HEK293 (cell line): ENCODE results near the gene VOPP1.

Experiments
- CTCF ChIA-PET: fragments of 350-600 bp; formaldehyde crosslinking; extraction: SDS; loops from one replicate; lab custom pipeline; 2021; ENCODE audit warnings: antibody characterized with exemption; lab: Yijun Ruan, JAX
- POLR2A ChIA-PET: fragments of 300-600 bp; formaldehyde crosslinking; extraction: SDS; loops from one replicate; lab custom pipeline; 2020; ENCODE audit warnings: antibody characterized with exemption, inconsistent platforms; lab: Yijun Ruan, JAX
- H3K27ac ChIP-seq: fragments of 200-500 bp; sonication (Bioruptor generic); 2 replicates; pipeline ENCODE4 v1.5.1; 2014; ENCODE audit warnings: low read depth, low read length, control low read depth, inconsistent platforms; ENCODE audit errors: extremely low read depth
- H3K36me3 ChIP-seq, 2 experiments: fragments of 200-500 bp in 1 of 2; sonication (Bioruptor generic) in 1 of 2; 1 replicate in 1 of 2; 2 replicates in 1 of 2; pipeline ENCODE4 v1.5.1; 2014 to 2017; ENCODE audit warnings: inconsistent platforms in 2 of 2, low read length in 2 of 2; ENCODE audit not compliant: control insufficient read depth in 2 of 2, insufficient read depth in 1 of 2
- H3K4me1 ChIP-seq: fragments of 200-500 bp; sonication (Bioruptor generic); 2 replicates; pipeline ENCODE4 v1.5.1; 2014; ENCODE audit warnings: mild to moderate bottlenecking, low read length, inconsistent platforms; ENCODE audit not compliant: control insufficient read depth, insufficient read depth
- H3K4me3 ChIP-seq: 2 replicates; pipeline ENCODE4 v1.5.1; 2011; ENCODE audit warnings: low read depth, mild to moderate bottlenecking, control low read depth, low read length, moderate library complexity
- H3K9me3 ChIP-seq: fragments of 200-500 bp; sonication (Bioruptor generic); 2 replicates; pipeline ENCODE4 v1.5.1; 2014; ENCODE audit warnings: low read depth, low read length, inconsistent platforms; ENCODE audit not compliant: control insufficient read depth, insufficient read depth
- GFI1B ChIP-seq: fragments of 450-650 bp; formaldehyde crosslinking; IDR thresholded peaks from 2 replicates; pipeline ENCODE4 v1.5.1; 2016; ENCODE audit warnings: missing biosample characterization, missing genetic modification characterization
- GLI4 ChIP-seq: fragments of 450-650 bp; formaldehyde crosslinking; IDR thresholded peaks from 2 replicates; pipeline ENCODE4 v1.5.1; 2016; ENCODE audit warnings: missing biosample characterization, missing genetic modification characterization
- INSM2 ChIP-seq: fragments of 450-650 bp; formaldehyde crosslinking; IDR thresholded peaks from 2 replicates; pipeline ENCODE4 v1.5.1; 2016; ENCODE audit warnings: missing biosample characterization, missing genetic modification characterization
- PRDM6 ChIP-seq: fragments of 450-650 bp; formaldehyde crosslinking; IDR thresholded peaks from 2 replicates; pipeline ENCODE4 v1.5.1; 2017; ENCODE audit warnings: missing biosample characterization, missing genetic modification characterization
- REST ChIP-seq: fragments of 450-650 bp; formaldehyde crosslinking; IDR thresholded peaks from 2 replicates; pipeline ENCODE4 v1.5.1; 2016; ENCODE audit warnings: missing biosample characterization, missing genetic modification characterization
- ZBTB17 ChIP-seq: fragments of 450-650 bp; formaldehyde crosslinking; IDR thresholded peaks from 2 replicates; pipeline ENCODE4 v1.5.1; 2016; ENCODE audit warnings: missing biosample characterization, missing genetic modification characterization
- ZFHX2 ChIP-seq: fragments of 450-650 bp; formaldehyde crosslinking; conservative IDR thresholded peaks from 2 replicates; pipeline ENCODE4 v1.5.1; 2016; ENCODE audit warnings: missing biosample characterization, missing genetic modification characterization
- ZFP69B ChIP-seq: fragments of 450-650 bp; formaldehyde crosslinking; IDR thresholded peaks from 2 replicates; pipeline ENCODE4 v1.5.1; 2016; ENCODE audit warnings: missing biosample characterization, missing genetic modification characterization
- ZNF138 ChIP-seq: fragments of 450-650 bp; formaldehyde crosslinking; IDR thresholded peaks from 2 replicates; pipeline ENCODE4 v1.5.1; 2016; ENCODE audit warnings: missing biosample characterization, missing genetic modification characterization, borderline replicate concordance
- ZNF148 ChIP-seq: fragments of 450-650 bp; formaldehyde crosslinking; IDR thresholded peaks from 2 replicates; pipeline ENCODE4 v1.5.0; 2017; ENCODE audit warnings: missing biosample characterization, missing genetic modification characterization, borderline replicate concordance
- ZNF2 ChIP-seq: fragments of 450-650 bp; formaldehyde crosslinking; IDR thresholded peaks from 2 replicates; pipeline ENCODE4 v1.5.1; 2016; ENCODE audit warnings: missing biosample characterization, missing genetic modification characterization
- ZNF274 ChIP-seq, 2 experiments: fragments of 200-500 bp in 1 of 2; fragments of 450-650 bp in 1 of 2; sonication (Bioruptor generic) in 1 of 2; formaldehyde crosslinking in 1 of 2; IDR thresholded peaks; 2 replicates each; pipeline versions ENCODE4 v1.5.1 to v1.6.1; 2014 to 2016; ENCODE audit warnings: borderline replicate concordance in 1 of 2, inconsistent platforms in 1 of 2, low read length in 1 of 2, missing biosample characterization in 1 of 2, missing genetic modification characterization in 1 of 2
- ZNF311 ChIP-seq: fragments of 450-650 bp; formaldehyde crosslinking; IDR thresholded peaks from 2 replicates; pipeline ENCODE4 v1.5.1; 2017; ENCODE audit warnings: missing biosample characterization, missing genetic modification characterization, borderline replicate concordance
- ZNF501 ChIP-seq: fragments of 450-650 bp; formaldehyde crosslinking; IDR thresholded peaks from 2 replicates; pipeline ENCODE4 v1.5.1; 2016; ENCODE audit warnings: missing biosample characterization, missing genetic modification characterization
- ZNF510 ChIP-seq: fragments of 450-650 bp; formaldehyde crosslinking; IDR thresholded peaks from 2 replicates; pipeline ENCODE4 v1.5.1; 2018; ENCODE audit warnings: mild to moderate bottlenecking, missing genetic modification characterization, missing biosample characterization; ENCODE audit not compliant: insufficient replicate concordance
- ZNF658 ChIP-seq: fragments of 450-650 bp; formaldehyde crosslinking; IDR thresholded peaks from 2 replicates; pipeline ENCODE4; 2016; ENCODE audit warnings: missing biosample characterization, missing genetic modification characterization
- ZNF692 ChIP-seq: fragments of 450-650 bp; formaldehyde crosslinking; IDR thresholded peaks from 2 replicates; pipeline ENCODE4 v1.5.1; 2016; ENCODE audit warnings: missing biosample characterization, missing genetic modification characterization

The VOPP1 gene

GRCh38 chr7:55425141-55425752 is 147.1 kb downstream of the VOPP1 start (continued):
- TF ChIP-seq ZNF692 (no peak), ZNF501 (tag by site-specific recombination) (no peak), ZFHX2 (tag by site-specific recombination) (no peak), REST (tag by site-specific recombination) (no peak), GLI4 (no peak)

- CTCF ChIA-PET, result interaction anchor here (0.9 to 2.1 kb wide), 3 partner anchors 8 to 540 kb away, joined by 3 to 12 read pairs (median 5); no protein-coding TSS in a partner anchor
- TF ChIP-seq PRDM6 (tag by site-specific recombination) (no peak), ZNF658 (tag by site-specific recombination) (no peak), INSM2 (tag by site-specific recombination) (no peak), ZNF2 (tag by site-specific recombination) (no peak), ZNF510 (no peak), ZNF311 (no peak), ZBTB17 (no peak), GFI1B (tag by site-specific recombination) (no peak), ZNF138 (tag by site-specific recombination) (no peak), ZNF148 (tag by site-specific recombination) (no peak), ZFP69B (tag by site-specific recombination) (no peak), ZNF274 (IDR thresholded peaks at IDR 0.05; ENCODE audit: low read length) (no peak), ZNF274 (tag by site-specific recombination; IDR thresholded peaks at IDR 0.05; ENCODE audit: borderline replicate concordance) (no peak)
- Histone ChIP-seq H3K27ac (no peak overlapping the region), H3K4me1 (peaks cover 4% of the 10 kb centered on the region; the same call in 1 of the 2 replicates), H3K4me3 (no peak overlapping the region), H3K36me3 (peaks cover 0 to 10% of the 10 kb centered on the region in 2 experiments; a peak in 1 of 3 replicates), H3K9me3 (no peaks in the 10 kb centered on the region)
- POLR2A ChIA-PET, result no interaction called here
These were observed 148.4 kb downstream of the VOPP1 start for GRCh38 chr7:55423891-55424290.
